Mesenchymal stem cell (in vitro differentiated cells and primary cell): ENCODE measurements around the gene SEMA5B.

Experiments used
- DNase-seq: peaks from one replicate; pipeline ENCODE4 v3.0.0-alpha.2; 2013
- H2AFZ ChIP-seq: one replicate; pipeline ENCODE4 v1.6.1; 2013; ENCODE audit warnings: low read depth, mild to moderate bottlenecking, control low read depth, inconsistent platforms, low read length, moderate library complexity
- H2AK5ac ChIP-seq: 2 replicates; pipeline ENCODE4 v1.6.1; 2013; ENCODE audit warnings: low read length, moderate library complexity, mild to moderate bottlenecking, inconsistent platforms; ENCODE audit not compliant: severe bottlenecking
- H2BK120ac ChIP-seq: one replicate; pipeline ENCODE4 v1.6.1; 2013; ENCODE audit warnings: low read depth, mild to moderate bottlenecking, inconsistent platforms, low read length, moderate library complexity
- H2BK12ac ChIP-seq, 2 experiments: one replicate each; pipeline ENCODE4 v1.6.1; 2013; ENCODE audit warnings: inconsistent platforms in 2 of 2, low read length in 2 of 2, mild to moderate bottlenecking in 2 of 2, moderate library complexity in 2 of 2, control low read depth in 1 of 2
- H2BK15ac ChIP-seq: one replicate; pipeline ENCODE4 v1.6.1; 2013; ENCODE audit warnings: mild to moderate bottlenecking, low read depth, inconsistent platforms; ENCODE audit not compliant: poor library complexity, severe bottlenecking
- H2BK5ac ChIP-seq: 2 replicates; pipeline ENCODE4 v1.6.1; 2013; ENCODE audit warnings: low read depth, mild to moderate bottlenecking, low read length, control low read depth, inconsistent platforms; ENCODE audit not compliant: poor library complexity, severe bottlenecking
- H3K14ac ChIP-seq, 2 experiments: one replicate each; pipeline ENCODE4 v1.6.1; 2013; ENCODE audit warnings: inconsistent platforms in 2 of 2, low read length in 2 of 2, control low read depth in 1 of 2, mild to moderate bottlenecking in 1 of 2, moderate library complexity in 1 of 2
- H3K18ac ChIP-seq, 2 experiments: one replicate each; pipeline ENCODE4 v1.6.1; 2013; ENCODE audit warnings: inconsistent platforms in 2 of 2, low read length in 2 of 2, control low read depth in 1 of 2, low read depth in 1 of 2, mild to moderate bottlenecking in 1 of 2
- H3K23ac ChIP-seq, 2 experiments: one replicate each; pipeline ENCODE4 v1.6.1; 2013; ENCODE audit warnings: inconsistent platforms in 2 of 2, low read length in 2 of 2, mild to moderate bottlenecking in 2 of 2, moderate library complexity in 2 of 2, control low read depth in 1 of 2
- H3K27ac ChIP-seq: 2 replicates; pipeline ENCODE4 v1.5.1; 2013; ENCODE audit warnings: mild to moderate bottlenecking, moderate library complexity, low read length, control low read depth, inconsistent platforms; ENCODE audit not compliant: poor library complexity, severe bottlenecking
- H3K27me3 ChIP-seq, 2 experiments: 2 replicates each; pipeline versions ENCODE4 v1.6.1 to v1.7.0; 2013; ENCODE audit warnings: low read length in 2 of 2, mild to moderate bottlenecking in 2 of 2, moderate library complexity in 2 of 2, control low read depth in 1 of 2, inconsistent platforms in 1 of 2; ENCODE audit not compliant: control insufficient read depth in 1 of 2, insufficient read depth in 1 of 2
- H3K36me3 ChIP-seq, 2 experiments: 2 replicates each; pipeline versions ENCODE4 v1.6.1 to v1.7.0; 2013; ENCODE audit warnings: low read length in 2 of 2, control low read depth in 1 of 2, inconsistent platforms in 1 of 2, low read depth in 1 of 2, mild to moderate bottlenecking in 1 of 2; ENCODE audit not compliant: insufficient read depth in 2 of 2, control insufficient read depth in 1 of 2
- H3K4ac ChIP-seq, 2 experiments: one replicate each; pipeline ENCODE4 v1.6.1; 2013; ENCODE audit warnings: inconsistent platforms in 2 of 2, low read length in 2 of 2, mild to moderate bottlenecking in 2 of 2, moderate library complexity in 2 of 2, control low read depth in 1 of 2, low read depth in 1 of 2
- H3K4me1 ChIP-seq: 2 replicates; pipeline ENCODE4 v1.6.1; 2013; ENCODE audit warnings: low read depth, low read length, control low read depth; ENCODE audit not compliant: control insufficient read depth, insufficient read depth
- H3K4me2 ChIP-seq: 2 replicates; pipeline ENCODE4 v1.6.1; 2013; ENCODE audit warnings: low read length, mild to moderate bottlenecking, inconsistent platforms; ENCODE audit not compliant: poor library complexity, severe bottlenecking
- H3K4me3 ChIP-seq, 2 experiments: 2 replicates each; pipeline versions ENCODE4 v1.5.1 to v1.7.0; 2013; ENCODE audit warnings: low read length in 2 of 2, mild to moderate bottlenecking in 2 of 2, control low read depth in 1 of 2, low read depth in 1 of 2; ENCODE audit not compliant: insufficient read depth in 1 of 2
- H3K79me1 ChIP-seq: replicated peaks from 2 replicates; pipeline ENCODE4 v1.6.1; 2013; ENCODE audit warnings: mild to moderate bottlenecking, control low read depth, low read length, inconsistent platforms; ENCODE audit not compliant: poor library complexity, severe bottlenecking
- H3K9ac ChIP-seq: 2 replicates; pipeline ENCODE4 v1.7.0; 2013; ENCODE audit warnings: mild to moderate bottlenecking, low read length, moderate library complexity
- H3K9me3 ChIP-seq: 2 replicates; pipeline ENCODE4 v1.7.0; 2013; ENCODE audit warnings: mild to moderate bottlenecking, low read length; ENCODE audit not compliant: control insufficient read depth
- H4K8ac ChIP-seq: one replicate; pipeline ENCODE4 v1.6.1; 2013; ENCODE audit warnings: inconsistent platforms, mild to moderate bottlenecking, low read length, moderate library complexity
- H4K91ac ChIP-seq: one replicate; pipeline ENCODE4 v1.6.1; 2013; ENCODE audit warnings: mild to moderate bottlenecking, low read length, inconsistent platforms
- WGBS: methylation state at CpG from one replicate; pipeline ENCODE4 v1.1.7; 2013; ENCODE audit warnings: mixed read lengths; 5-methylcytosine and 5-hydroxymethylcytosine counted together

The SEMA5B gene

GRCh38 chr3:122934251-122934650 lies 93.3 kb downstream of the SEMA5B start:
- H4K91ac ChIP-seq: no peak overlapping the region
- no peaks in the 10 kb centered on the region for H3K79me1 ChIP-seq
- no peaks in the 10 kb centered on the region for H3K9me3 ChIP-seq
- no peaks in the 10 kb centered on the region for H3K4me1 ChIP-seq
- no peak overlapping the region for H2BK120ac ChIP-seq
- no peak overlapping the region for H3K4me2 ChIP-seq
- no peak overlapping the region for H3K23ac ChIP-seq
- H3K18ac ChIP-seq: no peak overlapping the region
- no peak overlapping the region for H3K4me3 ChIP-seq
- no peak overlapping the region for H2BK15ac ChIP-seq
- H3K27ac ChIP-seq: no peak overlapping the region
- H2BK12ac ChIP-seq: no peak overlapping the region
- DNase-seq: no peak
- H3K9ac ChIP-seq: no peak overlapping the region
- H3K36me3 ChIP-seq: no peaks in the 10 kb centered on the region
- WGBS: no CpG with 5 or more reads among the region's 1 CpG
- H2AFZ ChIP-seq: no peak overlapping the region
- no peak overlapping the region for H4K8ac ChIP-seq
- no peak overlapping the region for H3K4ac ChIP-seq
- H2BK5ac ChIP-seq: no peak overlapping the region
- H2AK5ac ChIP-seq: no peak overlapping the region
- no peak overlapping the region for H3K14ac ChIP-seq
- peaks cover 54 to 56% of the 10 kb centered on the region in 2 experiments for H3K27me3 ChIP-seq

GRCh38 chr3:122932251-122932967 lies 95.2 kb downstream of the SEMA5B start:
- WGBS: 88% methylated on average over 5 of the region's 5 CpGs
- Histone ChIP-seq H2BK5ac (no peak overlapping the region), H4K91ac (no peak overlapping the region), H3K23ac (no peak overlapping the region), H3K36me3 (no peaks in the 10 kb centered on the region), H3K4me1 (no peaks in the 10 kb centered on the region), H2BK120ac (no peak overlapping the region), H2AFZ (no peak overlapping the region), H2BK12ac (no peak overlapping the region), H3K4me3 (no peak overlapping the region), H3K27me3 (peaks cover 55 to 60% of the 10 kb centered on the region in 2 experiments), H3K9ac (no peak overlapping the region), H3K4me2 (no peak overlapping the region), H3K4ac (no peak overlapping the region), H3K9me3 (no peaks in the 10 kb centered on the region), H3K14ac (no peak overlapping the region), H3K18ac (no peak overlapping the region), H3K79me1 (no peaks in the 10 kb centered on the region), H4K8ac (no peak overlapping the region), H2BK15ac (no peak overlapping the region), H2AK5ac (no peak overlapping the region), H3K27ac (no peak overlapping the region)
- DNase-seq: no peak

- WGBS: 90% methylated on average over 4 of the region's 4 CpGs
- H3K27ac ChIP-seq: no peak overlapping the region
These were observed 95.9 kb downstream of the SEMA5B start for GRCh38 chr3:122931636-122932035.

GRCh38 chr3:122930063-122930997 lies 97.2 kb downstream of the SEMA5B start:
- no peak overlapping the region for H3K4ac ChIP-seq
- H4K91ac ChIP-seq: no peak overlapping the region
- peaks cover 59 to 64% of the 10 kb centered on the region in 2 experiments for H3K27me3 ChIP-seq
- H2BK5ac ChIP-seq: no peak overlapping the region
- no peaks in the 10 kb centered on the region for H3K4me1 ChIP-seq
- H3K79me1 ChIP-seq: no peaks in the 10 kb centered on the region
- H3K36me3 ChIP-seq: no peaks in the 10 kb centered on the region
- H3K9ac ChIP-seq: no peak overlapping the region
- H3K23ac ChIP-seq: no peak overlapping the region
- H4K8ac ChIP-seq: no peak overlapping the region
- no peak overlapping the region for H3K4me2 ChIP-seq
- no peak for DNase-seq
- H2BK15ac ChIP-seq: no peak overlapping the region
- H3K18ac ChIP-seq: no peak overlapping the region
- no peak overlapping the region for H3K14ac ChIP-seq
- H3K4me3 ChIP-seq: no peak overlapping the region
- H2BK120ac ChIP-seq: no peak overlapping the region
- WGBS: 76% methylated on average over 11 of the region's 14 CpGs
- no peak overlapping the region for H2AFZ ChIP-seq
- no peak overlapping the region for H2BK12ac ChIP-seq
- no peaks in the 10 kb centered on the region for H3K9me3 ChIP-seq
- H3K27ac ChIP-seq: no peak overlapping the region
- H2AK5ac ChIP-seq: no peak overlapping the region

More at GRCh38 chr3:122931636-122932035, 95.9 kb downstream of the SEMA5B start:
- Histone ChIP-seq H2BK5ac (no peak overlapping the region), H3K4me1 (no peaks in the 10 kb centered on the region), H3K36me3 (no peaks in the 10 kb centered on the region), H2AFZ (no peak overlapping the region), H3K18ac (no peak overlapping the region), H3K4me2 (no peak overlapping the region), H2BK120ac (no peak overlapping the region), H4K8ac (no peak overlapping the region), H3K4ac (no peak overlapping the region), H4K91ac (no peak overlapping the region), H3K9ac (no peak overlapping the region), H3K79me1 (no peaks in the 10 kb centered on the region), H3K23ac (no peak overlapping the region), H2BK15ac (no peak overlapping the region), H3K9me3 (no peaks in the 10 kb centered on the region), H3K27me3 (peaks cover 61% of the 10 kb centered on the region in 2 experiments), H2BK12ac (no peak overlapping the region), H3K4me3 (no peak overlapping the region), H3K14ac (no peak overlapping the region), H2AK5ac (no peak overlapping the region)
- DNase-seq: no peak
